Left ventricle myocardium inferior (tissue), 1 donor: ENCODE data around the gene TANK. TPM values are rescaled to one million over a fixed set of nuclear protein-coding genes. Genes with fewer than 3 reads are reported as not detected.
A peak's percentile ranks its signal among the peaks of the same experiment; 100 is the strongest.

ENCODE experiments used
- DNase-seq: peaks from one replicate; pipeline ENCODE4 v3.0.0-alpha.2; 2020
- H3K27ac ChIP-seq: fragments of 200-600 bp; replicated peaks from 2 replicates; pipeline ENCODE4 v1.8.0; 2021
- H3K27me3 ChIP-seq: fragments of 200-600 bp; 2 replicates; pipeline ENCODE4 v1.8.0; 2021; ENCODE audit warnings: low read depth
- H3K36me3 ChIP-seq: fragments of 200-600 bp; 2 replicates; pipeline ENCODE4 v1.8.0; 2021
- H3K4me1 ChIP-seq: fragments of 200-600 bp; 2 replicates; pipeline ENCODE4 v1.8.0; 2021
- H3K4me3 ChIP-seq: fragments of 200-600 bp; 2 replicates; pipeline ENCODE4 v1.8.0; 2021; ENCODE audit warnings: mild to moderate bottlenecking, moderate library complexity
- H3K9me3 ChIP-seq: fragments of 200-600 bp; replicated peaks from 2 replicates; pipeline ENCODE4 v1.8.0; 2021
- CTCF ChIP-seq: fragments of 200-600 bp; IDR thresholded peaks from 2 replicates; pipeline ENCODE4 v1.8.0; 2021; ENCODE audit warnings: antibody characterized with exemption, mild to moderate bottlenecking, borderline replicate concordance
- intact Hi-C: fragments of 100-400 bp; cut with micrococcal nuclease; formaldehyde crosslinking; loops from one replicate; pipeline ENCODE4 v1.11.0; 2022
- total RNA-seq: library from RNA; stranded (reverse); fragmentation: NEBNext Ultra II Directional; extraction: Animal tissue kit (Norgen Biotek cat#: 25700); gene quantifications from one replicate; pipeline ENCODE4 v1.2.1, GENCODE V29; 2021
- donor health status: DM: no; HTN: yes; CAD: no; lungs with severe emphysema.

The TANK gene
- total RNA-seq, 1 donor from 2014 or later: 27.8 TPM

- intact Hi-C loops: no loop called here
- Histone ChIP-seq H3K27ac (no peak overlapping the region), H3K27me3 (peaks cover 17% of the 10 kb centered on the region), H3K9me3 (no peaks in the 10 kb centered on the region), H3K4me3 (no peak overlapping the region), H3K4me1 (no peaks in the 10 kb centered on the region), H3K36me3 (no peaks in the 10 kb centered on the region)
- TF ChIP-seq CTCF: no peak
- DNase-seq: no peak
Observed at GRCh38 chr2:161246281-161246680, 86.1 kb downstream of the TANK start.

DNA sequence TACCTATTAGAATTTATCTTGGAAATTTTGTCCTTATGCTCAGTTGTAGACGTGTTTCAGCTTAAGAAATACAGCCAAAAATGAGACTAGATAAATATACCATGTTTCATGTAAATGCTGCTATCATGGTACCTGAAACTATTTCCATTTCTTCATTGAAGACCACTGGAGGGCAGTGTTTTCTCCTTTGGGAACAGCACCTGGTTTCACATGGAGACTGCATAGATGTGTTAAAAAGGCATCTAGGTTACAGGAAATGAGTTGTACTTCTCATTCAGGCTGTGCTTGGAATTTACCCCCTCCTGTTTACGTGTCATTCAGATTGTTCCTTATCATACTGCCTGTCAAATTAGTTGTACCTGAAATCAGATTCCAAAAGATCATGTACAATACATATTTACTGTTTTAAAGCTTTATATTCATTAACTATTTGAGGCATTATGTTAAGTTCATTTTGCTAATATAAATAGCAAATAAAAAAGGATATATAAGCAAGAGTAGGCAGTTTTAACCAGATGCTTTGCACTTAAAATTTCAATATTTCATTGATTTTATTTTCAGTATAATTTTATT is 90.7 kb downstream of the TANK start:
- H3K9me3 ChIP-seq: no peaks in the 10 kb centered on the region
- no peaks in the 10 kb centered on the region for H3K36me3 ChIP-seq
- no peaks in the 10 kb centered on the region for H3K4me1 ChIP-seq
- intact Hi-C loops: no loop called here
- no peak overlapping the region for H3K4me3 ChIP-seq
- no peak overlapping the region for H3K27ac ChIP-seq
- DNase-seq: no peak
- TF ChIP-seq CTCF: peak; percentile 65
- peaks cover 4% of the 10 kb centered on the region for H3K27me3 ChIP-seq

- TF ChIP-seq CTCF: no peak
- no peaks in the 10 kb centered on the region for H3K27me3 ChIP-seq
- no peaks in the 10 kb centered on the region for H3K4me1 ChIP-seq
- intact Hi-C loops: no loop called here
- no peaks in the 10 kb centered on the region for H3K9me3 ChIP-seq
- H3K36me3 ChIP-seq: no peaks in the 10 kb centered on the region
- DNase-seq: no peak
- H3K4me3 ChIP-seq: no peak overlapping the region
- no peak overlapping the region for H3K27ac ChIP-seq
Observed at GRCh38 chr2:161257123-161257952, 97.1 kb downstream of the TANK start.

DNA sequence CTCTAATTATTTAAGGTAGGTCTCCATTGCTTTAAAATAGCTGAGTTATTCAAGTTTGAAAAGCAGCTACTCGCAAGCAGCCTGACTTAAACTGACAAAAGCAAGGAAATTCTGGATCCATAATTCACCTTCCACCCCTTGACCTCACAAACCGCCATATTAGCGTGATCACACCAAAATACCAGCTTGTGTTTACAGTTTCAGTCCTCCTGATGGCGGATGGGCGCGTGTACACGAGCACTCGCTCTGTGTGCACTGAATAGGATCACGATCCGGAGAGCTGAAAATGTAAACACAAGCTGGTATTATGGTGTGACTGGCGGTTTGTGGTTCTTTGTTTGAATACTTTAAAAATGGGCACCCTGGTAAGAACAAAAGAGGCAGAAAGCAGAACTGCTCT is 105.6 kb downstream of the TANK start:
- no peaks in the 10 kb centered on the region for H3K9me3 ChIP-seq
- no peaks in the 10 kb centered on the region for H3K4me1 ChIP-seq
- H3K27ac ChIP-seq: no peak overlapping the region
- H3K4me3 ChIP-seq: no peak overlapping the region
- intact Hi-C loops: no loop called here
- DNase-seq: no peak
- H3K36me3 ChIP-seq: no peaks in the 10 kb centered on the region
- H3K27me3 ChIP-seq: no peaks in the 10 kb centered on the region
- TF ChIP-seq CTCF: no peak

GRCh38 chr2:161269111-161269510 is 108.9 kb downstream of the TANK start:
- no peak for TF ChIP-seq CTCF
- Histone ChIP-seq H3K27me3 (no peaks in the 10 kb centered on the region), H3K36me3 (no peaks in the 10 kb centered on the region), H3K4me1 (no peaks in the 10 kb centered on the region), H3K27ac (no peak overlapping the region), H3K9me3 (no peaks in the 10 kb centered on the region), H3K4me3 (no peak overlapping the region)
- intact Hi-C loops: no loop called here
- no peak for DNase-seq
